HepG2 (cell line): ENCODE data around the gene ABL2. TPM values are rescaled to one million over a fixed set of nuclear protein-coding genes. Genes with fewer than 3 reads are reported as not detected.

Experiments
- CCAR2 ChIP-seq: fragments of 200-400 bp; formaldehyde crosslinking; optimal IDR thresholded peaks from 2 replicates; pipeline ENCODE3; 2018; ENCODE audit warnings: low read depth, mild to moderate bottlenecking, low read length, moderate library complexity
- MAZ ChIP-seq, 2 experiments: sonication (generic) in 1 of 2; formaldehyde crosslinking in 1 of 2; IDR thresholded peaks; 2 replicates each; pipeline versions ENCODE4 v1.5.0 to v1.6.1; 2012 to 2020; ENCODE audit warnings: low read depth in 2 of 2, mild to moderate bottlenecking in 2 of 2, borderline replicate concordance in 1 of 2, improper control_type of control experiment in 1 of 2, low read length in 1 of 2, missing genetic modification reagents in 1 of 2, moderate library complexity in 1 of 2
- NONO ChIP-seq, 2 experiments: fragments of 450-650 bp in 1 of 2; sonication (generic) in 1 of 2; formaldehyde crosslinking in 1 of 2; IDR thresholded peaks in 1 of 2; conservative IDR thresholded peaks in 1 of 2; 2 replicates each; pipeline versions ENCODE4 v1.6.1 to v1.8.0; 2017 to 2022; ENCODE audit warnings: mild to moderate bottlenecking in 1 of 2, missing genetic modification reagents in 1 of 2, moderate library complexity in 1 of 2
- SAFB2 ChIP-seq: sonication (generic); formaldehyde crosslinking; IDR thresholded peaks from 2 replicates; pipeline ENCODE4 v1.5.1; 2020; ENCODE audit warnings: missing genetic modification reagents, low read depth, mild to moderate bottlenecking, borderline replicate concordance
- TAF1 ChIP-seq: sonication (generic); formaldehyde crosslinking; IDR thresholded peaks from 2 replicates; pipeline ENCODE4 v1.4.0; 2020; ENCODE audit warnings: missing genetic modification reagents
- THAP11 ChIP-seq: IDR thresholded peaks from 2 replicates; pipeline ENCODE4 v1.6.1; 2016; ENCODE audit warnings: missing biosample characterization, missing genetic modification reagents
- TMF1 ChIP-seq: sonication (generic); formaldehyde crosslinking; IDR thresholded peaks from 2 replicates; pipeline ENCODE4 v1.8.1; 2022; ENCODE audit warnings: low read depth, missing genetic modification reagents
- YY1 ChIP-seq: IDR thresholded peaks from 2 replicates; pipeline ENCODE4 v1.6.1; 2011; ENCODE audit warnings: low read length, low read depth, moderate library complexity, mild to moderate bottlenecking; ENCODE audit not compliant: insufficient read depth, insufficient replicate concordance
- ZMYM4 ChIP-seq: sonication (generic); formaldehyde crosslinking; IDR thresholded peaks from 2 replicates; pipeline ENCODE4 v1.8.1; 2023; ENCODE audit warnings: mild to moderate bottlenecking, missing genetic modification reagents
- ZNF605 ChIP-seq: sonication (generic); formaldehyde crosslinking; IDR thresholded peaks from 2 replicates; pipeline ENCODE4 v1.8.0; 2022; ENCODE audit warnings: mild to moderate bottlenecking, missing genetic modification reagents
- ZNF703 ChIP-seq: sonication (generic); formaldehyde crosslinking; IDR thresholded peaks from 2 replicates; pipeline ENCODE4 v1.5.1; 2020; ENCODE audit warnings: missing genetic modification reagents, mild to moderate bottlenecking, moderate library complexity, borderline replicate concordance
- ZNF891 ChIP-seq: sonication (generic); formaldehyde crosslinking; IDR thresholded peaks from 2 replicates; pipeline ENCODE4 v1.5.0; 2020; ENCODE audit warnings: mild to moderate bottlenecking, missing genetic modification reagents
- polyA plus RNA-seq, 8 experiments: library from polyadenylated mRNA; depleted of rRNA in 3 of 8; stranded (reverse) in 7 of 8; unstranded in 1 of 8; fragments of >200 nt; fragmentation: Illumina TruSeq in 4 of 8; extraction: Trizol in 4 of 8; gene quantifications; 2 replicates each; pipeline versions ENCODE4 v1.2.1 to v1.2.3, GENCODE V29; 2011 to 2016; ENCODE audit warnings: low read depth in 4 of 8, missing spikeins in 1 of 8, mixed read lengths in 1 of 8; ENCODE audit not compliant: insufficient read depth in 1 of 8
- total RNA-seq, 5 experiments: library from RNA; depleted of rRNA; stranded (reverse); fragments of >200 nt; fragmentation: Illumina TruSeq; extraction: Trizol; gene quantifications; 2 replicates each; pipeline ENCODE4 v1.2.3, GENCODE V29; 2016; ENCODE audit warnings: low read depth in 1 of 5
- TF ChIP-seq, protein P1 (sequence below): sonication (generic); formaldehyde crosslinking; IDR thresholded peaks from 2 replicates; pipeline ENCODE4 v1.4.0; 2020; ENCODE audit warnings: missing genetic modification reagents
- TF ChIP-seq, protein P2 (sequence below), 2 experiments: sonication (generic) in 1 of 2; formaldehyde crosslinking in 1 of 2; IDR thresholded peaks; 2 replicates each; pipeline versions ENCODE4 v1.4.0 to v1.6.1; 2018 to 2020; ENCODE audit warnings: missing genetic modification reagents in 2 of 2, borderline replicate concordance in 1 of 2, low read depth in 1 of 2, mild to moderate bottlenecking in 1 of 2, missing biosample characterization in 1 of 2
- TF ChIP-seq, protein P3 (sequence below): sonication (generic); formaldehyde crosslinking; IDR thresholded peaks from 2 replicates; pipeline ENCODE4 v1.9.0; 2022; ENCODE audit warnings: missing genetic modification reagents, mild to moderate bottlenecking, borderline replicate concordance

Gene ABL2
- total and polyA plus RNA-seq, 2 of the 13 experiments (the other 11 are each of a cell fraction or from before 2014, with no cell fraction given): 5.8 to 6.0 TPM

DNA sequence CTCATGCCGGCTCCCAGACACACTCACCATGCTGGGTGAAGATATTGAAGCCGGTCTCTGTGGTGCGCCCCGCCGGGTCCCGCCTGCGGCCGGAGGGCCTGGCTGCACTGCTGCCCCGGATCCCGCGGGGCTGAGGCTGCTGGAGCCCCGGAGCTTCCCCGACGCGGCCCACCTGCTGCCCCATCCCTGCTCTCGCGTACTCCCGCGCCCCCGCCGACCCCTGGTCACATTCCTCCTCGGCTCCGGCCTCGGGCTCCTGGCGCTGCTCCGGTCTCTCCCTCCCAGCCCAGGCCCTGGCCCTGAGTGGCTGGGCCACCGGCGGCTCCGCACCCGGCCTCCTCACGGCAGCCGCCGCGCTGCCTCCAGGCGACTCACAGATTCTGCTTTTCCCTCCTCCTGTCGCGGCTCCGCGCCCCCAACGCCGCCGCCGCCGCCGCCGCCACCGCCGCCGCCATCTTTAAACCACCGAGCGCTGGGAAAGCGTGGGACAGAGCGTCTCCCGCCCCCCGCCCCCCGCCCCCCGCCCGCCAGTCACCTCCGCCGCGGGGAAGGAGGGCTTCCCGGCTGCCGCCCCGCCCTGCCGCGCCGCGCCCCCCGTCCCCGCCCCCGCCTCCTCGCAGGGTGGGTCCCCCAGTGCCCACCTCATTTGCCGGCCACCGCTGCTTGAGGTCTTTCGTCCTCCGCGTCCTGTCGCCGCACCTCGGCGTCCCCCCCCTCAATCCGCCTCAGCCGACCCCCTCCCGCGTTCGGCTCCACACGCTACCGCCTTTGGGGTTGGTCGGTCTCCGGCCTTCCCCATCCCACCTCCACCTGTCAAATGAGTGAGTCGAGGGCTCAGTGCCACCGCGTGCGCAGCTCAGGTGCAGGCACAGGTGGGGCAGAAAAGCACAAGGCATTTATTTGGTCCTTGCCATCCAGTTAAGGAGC is at the start of gene ABL2 (continued):
- TF ChIP-seq, protein P1, sequence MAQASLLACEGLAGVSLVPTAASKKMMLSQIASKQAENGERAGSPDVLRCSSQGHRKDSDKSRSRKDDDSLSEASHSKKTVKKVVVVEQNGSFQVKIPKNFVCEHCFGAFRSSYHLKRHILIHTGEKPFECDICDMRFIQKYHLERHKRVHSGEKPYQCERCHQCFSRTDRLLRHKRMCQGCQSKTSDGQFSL (CRISPR knock-in tag): no peak
- TF ChIP-seq SAFB2 (CRISPR knock-in tag) (peak; percentile 64; the same call in 1 of the 2 replicates), TAF1 (peak; percentile 87), NONO (IDR thresholded peaks at IDR 0.05) (no peak), NONO (CRISPR knock-in tag; conservative IDR thresholded peaks at IDR 0.05) (peak; percentile 56), MAZ (IDR thresholded peaks at IDR 0.05; ENCODE audit: borderline replicate concordance, low read depth, low read length) (peak; percentile 26; the same call in 1 of the 2 replicates), MAZ (CRISPR knock-in tag; IDR thresholded peaks at IDR 0.05; ENCODE audit: low read depth) (peak; percentile 55; the same call in 1 of the 2 replicates), CCAR2 (no peak), ZNF891 (CRISPR knock-in tag) (0 out of 2 replicates have a peak, but pooled peaks have one; percentile 55), ZMYM4 (CRISPR knock-in tag) (0 out of 2 replicates have a peak, but pooled peaks have one; percentile 7), ZNF605 (CRISPR knock-in tag) (peak; percentile 37; the same call in 1 of the 2 replicates), ZNF703 (CRISPR knock-in tag) (no peak), TMF1 (CRISPR knock-in tag) (0 out of 2 replicates have a peak, but pooled peaks have one; percentile 70), YY1 (peak; percentile 92), THAP11 (CRISPR knock-in tag) (peak; percentile 15; the same call in 1 of the 2 replicates)
- TF ChIP-seq, protein P2, sequence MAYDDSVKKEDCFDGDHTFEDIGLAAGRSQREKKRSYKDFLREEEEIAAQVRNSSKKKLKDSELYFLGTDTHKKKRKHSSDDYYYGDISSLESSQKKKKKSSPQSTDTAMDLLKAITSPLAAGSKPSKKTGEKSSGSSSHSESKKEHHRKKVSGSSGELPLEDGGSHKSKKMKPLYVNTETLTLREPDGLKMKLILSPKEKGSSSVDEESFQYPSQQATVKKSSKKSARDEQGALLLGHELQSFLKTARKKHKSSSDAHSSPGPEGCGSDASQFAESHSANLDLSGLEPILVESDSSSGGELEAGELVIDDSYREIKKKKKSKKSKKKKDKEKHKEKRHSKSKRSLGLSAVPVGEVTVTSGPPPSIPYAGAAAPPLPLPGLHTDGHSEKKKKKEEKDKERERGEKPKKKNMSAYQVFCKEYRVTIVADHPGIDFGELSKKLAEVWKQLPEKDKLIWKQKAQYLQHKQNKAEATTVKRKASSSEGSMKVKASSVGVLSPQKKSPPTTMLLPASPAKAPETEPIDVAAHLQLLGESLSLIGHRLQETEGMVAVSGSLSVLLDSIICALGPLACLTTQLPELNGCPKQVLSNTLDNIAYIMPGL (CRISPR knock-in tag; IDR thresholded peaks at IDR 0.05; ENCODE audit: borderline replicate concordance in 1 of 2, low read depth in 1 of 2): peak; percentile 58 to 72; a peak in 2 of 4 replicates
- TF ChIP-seq, protein P3, sequence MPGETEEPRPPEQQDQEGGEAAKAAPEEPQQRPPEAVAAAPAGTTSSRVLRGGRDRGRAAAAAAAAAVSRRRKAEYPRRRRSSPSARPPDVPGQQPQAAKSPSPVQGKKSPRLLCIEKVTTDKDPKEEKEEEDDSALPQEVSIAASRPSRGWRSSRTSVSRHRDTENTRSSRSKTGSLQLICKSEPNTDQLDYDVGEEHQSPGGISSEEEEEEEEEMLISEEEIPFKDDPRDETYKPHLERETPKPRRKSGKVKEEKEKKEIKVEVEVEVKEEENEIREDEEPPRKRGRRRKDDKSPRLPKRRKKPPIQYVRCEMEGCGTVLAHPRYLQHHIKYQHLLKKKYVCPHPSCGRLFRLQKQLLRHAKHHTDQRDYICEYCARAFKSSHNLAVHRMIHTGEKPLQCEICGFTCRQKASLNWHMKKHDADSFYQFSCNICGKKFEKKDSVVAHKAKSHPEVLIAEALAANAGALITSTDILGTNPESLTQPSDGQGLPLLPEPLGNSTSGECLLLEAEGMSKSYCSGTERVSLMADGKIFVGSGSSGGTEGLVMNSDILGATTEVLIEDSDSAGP (CRISPR knock-in tag): peak; percentile 70
- TF ChIP-seq, all 625 proteins: peak for 64
